Keratinocyte (primary cell): Measurements from ENCODE around the gene CFAP20. TPM values are rescaled to one million over a fixed set of nuclear protein-coding genes. Genes with fewer than 3 reads are reported as not detected.

Experiments used
- DNase-seq: peaks from one replicate; pipeline ENCODE4 v3.0.0-alpha.2; 2011; ENCODE audit warnings: low read depth, missing footprints, low spot score
- FAIRE-seq: peaks from 2 replicates; lab custom pipeline; 2011; peaks lifted over from hg19 to GRCh38; lab: Jason Lieb, UNC
- H2AFZ ChIP-seq: 2 replicates; pipeline ENCODE4 v1.6.0; 2012; ENCODE audit warnings: low read length, control low read depth, inconsistent platforms; ENCODE audit not compliant: control insufficient read depth
- H3K27ac ChIP-seq: 2 replicates; pipeline ENCODE4 v1.5.1; 2011; ENCODE audit warnings: low read length; ENCODE audit not compliant: control insufficient read depth, insufficient read depth
- H3K27me3 ChIP-seq: 3 replicates; pipeline ENCODE4 v1.6.0; 2011; ENCODE audit warnings: low read length; ENCODE audit not compliant: control insufficient read depth, insufficient read depth; ENCODE audit errors: extremely low read depth
- H3K36me3 ChIP-seq, 2 experiments: 2 replicates in 1 of 2; 3 replicates in 1 of 2; pipeline ENCODE4 v1.5.1; 2011; ENCODE audit warnings: low read length in 2 of 2, mild to moderate bottlenecking in 1 of 2; ENCODE audit not compliant: control insufficient read depth in 2 of 2, insufficient read depth in 2 of 2; ENCODE audit errors: extremely low read depth in 1 of 2
- H3K4me1 ChIP-seq: 3 replicates; pipeline ENCODE4 v1.5.1; 2011; ENCODE audit warnings: low read length; ENCODE audit not compliant: control insufficient read depth, insufficient read depth; ENCODE audit errors: extremely low read depth
- H3K4me2 ChIP-seq: 3 replicates; pipeline ENCODE4 v1.6.0; 2011; ENCODE audit warnings: low read depth, low read length; ENCODE audit not compliant: control insufficient read depth, insufficient read depth; ENCODE audit errors: extremely low read depth
- H3K4me3 ChIP-seq, 3 experiments: fragments of 200-600 bp in 1 of 3; sonication (generic) in 1 of 3; 2 replicates in 2 of 3; 3 replicates in 1 of 3; pipeline ENCODE4 v1.5.1; 2011 to 2016; ENCODE audit warnings: low read length in 3 of 3, mild to moderate bottlenecking in 3 of 3, control low read depth in 2 of 3, inconsistent platforms in 1 of 3, low read depth in 1 of 3, mixed read lengths in 1 of 3, mixed run types in 1 of 3, moderate library complexity in 1 of 3; ENCODE audit not compliant: control insufficient read depth in 2 of 3, insufficient read depth in 2 of 3; ENCODE audit errors: extremely low read depth in 1 of 3
- H3K79me2 ChIP-seq: 2 replicates; pipeline ENCODE4 v1.6.0; 2012; ENCODE audit warnings: low read length; ENCODE audit not compliant: control insufficient read depth, insufficient read depth
- H3K9ac ChIP-seq: 3 replicates; pipeline ENCODE4 v1.6.0; 2011; ENCODE audit warnings: low read length; ENCODE audit not compliant: control insufficient read depth, insufficient read depth; ENCODE audit errors: extremely low read depth
- H3K9me1 ChIP-seq: 3 replicates; pipeline ENCODE4 v1.6.0; 2011; ENCODE audit warnings: low read length; ENCODE audit not compliant: control insufficient read depth, insufficient read depth; ENCODE audit errors: extremely low read depth
- H3K9me3 ChIP-seq: 2 replicates; pipeline ENCODE4 v1.5.1; 2012; ENCODE audit warnings: low read depth, low read length; ENCODE audit not compliant: control insufficient read depth
- H4K20me1 ChIP-seq: 3 replicates; pipeline ENCODE4 v1.6.0; 2011; ENCODE audit warnings: low read length; ENCODE audit not compliant: control insufficient read depth, insufficient read depth; ENCODE audit errors: extremely low read depth
- EZH2 ChIP-seq: IDR thresholded peaks from one replicate; pipeline ENCODE4 v1.6.1; 2012; ENCODE audit warnings: inconsistent platforms, mild to moderate bottlenecking, low read length, moderate library complexity
- dilution Hi-C: fragments of 300-500 bp; cut with MboI; formaldehyde crosslinking; loops from one replicate; pipeline ENCODE4 v1.7.0; 2020; ENCODE audit warnings: low sequenced_read_pairs; ENCODE audit not compliant: extremely low pct_ligation_motif_present
- polyA plus RNA-seq, 5 experiments: library from polyadenylated mRNA; depleted of rRNA in 3 of 5; stranded (reverse) in 3 of 5; stranded (forward) in 1 of 5; unstranded in 1 of 5; fragments of >200 nt; gene quantifications; 1 replicate in 1 of 5; 2 replicates in 3 of 5; 3 replicates in 1 of 5; pipeline versions ENCODE4 v1.2.1 to v1.2.3, GENCODE V29; 2011 to 2012; ENCODE audit warnings: missing spikeins in 2 of 5, low read depth in 1 of 5, low replicate concordance in 1 of 5
- TF ChIP-seq, protein P1 (sequence below), 3 experiments: IDR thresholded peaks in 1 of 3; conservative IDR thresholded peaks in 1 of 3; optimal IDR thresholded peaks in 1 of 3; 2 replicates in 2 of 3; 3 replicates in 1 of 3; pipeline versions ENCODE3 to v1.5.1; 2011; ENCODE audit warnings: low read length in 3 of 3, mild to moderate bottlenecking in 3 of 3, moderate library complexity in 2 of 3, control low read depth in 1 of 3, inconsistent platforms in 1 of 3; ENCODE audit not compliant: insufficient read depth in 2 of 3; ENCODE audit errors: extremely low read depth in 1 of 3

The CFAP20 gene
- polyA plus RNA-seq, 1 donor (not counting 4 experiments of a cell fraction or from before 2014, with no cell fraction given): 52.0 TPM

DNA sequence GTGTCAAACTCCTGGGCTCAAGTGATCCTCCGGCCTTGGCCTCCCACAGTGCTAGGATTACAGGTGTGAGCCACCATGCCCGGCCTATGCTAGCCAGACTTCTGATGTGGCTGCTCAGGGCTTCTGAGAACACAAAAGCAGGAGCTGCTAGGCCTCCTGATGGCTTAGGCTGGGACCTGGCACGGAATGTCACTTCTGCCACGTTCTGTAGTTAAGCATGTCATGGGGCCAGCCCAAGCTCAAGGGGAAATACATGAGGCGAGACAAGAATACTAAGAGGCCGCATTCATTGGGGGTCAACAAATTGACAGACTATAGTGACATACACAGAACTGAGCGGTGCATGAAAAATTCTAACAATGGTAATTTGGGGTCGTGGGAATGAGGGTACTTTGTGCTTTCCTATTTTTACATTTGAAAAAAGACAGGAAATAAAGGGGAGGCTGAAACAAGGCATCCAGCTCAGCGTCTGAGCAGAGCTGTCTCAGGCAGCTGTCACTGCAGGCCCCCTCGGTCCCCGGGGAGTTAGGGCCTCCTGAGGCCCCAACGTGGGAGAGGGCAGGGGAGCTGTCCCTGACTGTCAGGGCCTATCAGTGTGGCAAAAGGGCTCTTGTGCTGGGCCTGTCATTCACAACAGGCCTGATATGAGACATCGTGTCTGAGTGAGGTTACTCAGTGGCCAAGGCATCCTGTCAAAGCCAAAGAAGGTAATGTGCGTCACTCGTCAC lies 26.4 kb downstream of the CFAP20 start:
- H4K20me1 ChIP-seq: no peaks in the 10 kb centered on the region
- H3K4me3 ChIP-seq: no peak overlapping the region
- DNase-seq (no peak), FAIRE-seq (no peak)
- no peaks in the 10 kb centered on the region for H3K9me1 ChIP-seq
- TF ChIP-seq EZH2: no peak
- TF ChIP-seq, protein P1, sequence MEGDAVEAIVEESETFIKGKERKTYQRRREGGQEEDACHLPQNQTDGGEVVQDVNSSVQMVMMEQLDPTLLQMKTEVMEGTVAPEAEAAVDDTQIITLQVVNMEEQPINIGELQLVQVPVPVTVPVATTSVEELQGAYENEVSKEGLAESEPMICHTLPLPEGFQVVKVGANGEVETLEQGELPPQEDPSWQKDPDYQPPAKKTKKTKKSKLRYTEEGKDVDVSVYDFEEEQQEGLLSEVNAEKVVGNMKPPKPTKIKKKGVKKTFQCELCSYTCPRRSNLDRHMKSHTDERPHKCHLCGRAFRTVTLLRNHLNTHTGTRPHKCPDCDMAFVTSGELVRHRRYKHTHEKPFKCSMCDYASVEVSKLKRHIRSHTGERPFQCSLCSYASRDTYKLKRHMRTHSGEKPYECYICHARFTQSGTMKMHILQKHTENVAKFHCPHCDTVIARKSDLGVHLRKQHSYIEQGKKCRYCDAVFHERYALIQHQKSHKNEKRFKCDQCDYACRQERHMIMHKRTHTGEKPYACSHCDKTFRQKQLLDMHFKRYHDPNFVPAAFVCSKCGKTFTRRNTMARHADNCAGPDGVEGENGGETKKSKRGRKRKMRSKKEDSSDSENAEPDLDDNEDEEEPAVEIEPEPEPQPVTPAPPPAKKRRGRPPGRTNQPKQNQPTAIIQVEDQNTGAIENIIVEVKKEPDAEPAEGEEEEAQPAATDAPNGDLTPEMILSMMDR (optimal IDR thresholded peaks at IDR 0.05 in 1 of 3, IDR thresholded peaks at IDR 0.05 in 1 of 3, conservative IDR thresholded peaks at IDR 0.05 in 1 of 3; ENCODE audit: extremely low read depth in 1 of 3, insufficient read depth in 2 of 3, low read length in 3 of 3): no peak
- H3K27ac ChIP-seq: no peak overlapping the region
- no peaks in the 10 kb centered on the region for H3K79me2 ChIP-seq
- no peaks in the 10 kb centered on the region for H3K27me3 ChIP-seq
- no peak overlapping the region for H3K9ac ChIP-seq
- H3K9me3 ChIP-seq: no peaks in the 10 kb centered on the region
- peaks cover 12% of the 10 kb centered on the region for H3K4me1 ChIP-seq
- H3K4me2 ChIP-seq: no peak overlapping the region
- dilution Hi-C loops: no loop called here
- no peak overlapping the region for H2AFZ ChIP-seq
- no peaks in the 10 kb centered on the region for H3K36me3 ChIP-seq

DNA sequence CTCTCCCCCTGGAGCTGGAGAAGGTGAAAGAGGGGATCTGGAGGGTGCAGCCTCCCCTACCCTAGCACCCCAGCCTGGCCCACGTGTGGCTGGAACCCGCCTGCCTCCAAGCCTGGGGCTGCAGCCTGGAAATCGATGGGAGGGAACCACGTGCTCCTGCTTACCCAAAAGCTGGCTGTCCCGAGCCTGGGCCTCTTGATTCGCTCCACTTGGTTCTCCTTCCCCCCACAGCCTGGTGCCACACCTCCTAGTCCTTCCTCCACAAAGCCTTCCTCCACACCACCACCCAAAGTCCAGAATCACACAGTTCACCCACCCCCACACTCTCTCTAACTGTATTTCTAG lies 29.3 kb downstream of the CFAP20 start:
- Histone ChIP-seq H2AFZ (no peak overlapping the region), H3K36me3 (no peaks in the 10 kb centered on the region), H3K9me1 (no peaks in the 10 kb centered on the region), H3K27me3 (no peaks in the 10 kb centered on the region), H4K20me1 (no peaks in the 10 kb centered on the region), H3K27ac (no peak overlapping the region), H3K9ac (no peak overlapping the region), H3K9me3 (no peaks in the 10 kb centered on the region), H3K4me3 (no peak overlapping the region), H3K4me1 (peaks cover 12% of the 10 kb centered on the region), H3K79me2 (no peaks in the 10 kb centered on the region), H3K4me2 (no peak overlapping the region)
- FAIRE-seq: no peak
- dilution Hi-C loops: no loop called here
- TF ChIP-seq, protein P1 (optimal IDR thresholded peaks at IDR 0.05 in 1 of 3, IDR thresholded peaks at IDR 0.05 in 1 of 3, conservative IDR thresholded peaks at IDR 0.05 in 1 of 3; ENCODE audit: extremely low read depth in 1 of 3, insufficient read depth in 2 of 3, low read length in 3 of 3): no peak
- no peak for TF ChIP-seq EZH2
- DNase-seq: no peak
